HL-60 (cell line): ENCODE measurements around the gene PRKD2.
"Not testable (repeated sequence)": the region's sequence is repeated elsewhere in the genome, so short reads cannot be mapped to it uniquely, and the experiment has no call there.

Experiments
- DNase-seq, 2 experiments: peaks; one replicate each; pipeline ENCODE4 v3.0.0-alpha.2; 2010 to 2020; ENCODE audit warnings: low read depth in 1 of 2, low spot score in 1 of 2
- H3K27ac ChIP-seq: fragments of 250-450 bp; sonication (Bioruptor Pico); replicated peaks from 2 replicates; pipeline ENCODE4 v1.5.1; 2020; ENCODE audit warnings: mild to moderate bottlenecking, moderate library complexity
- H3K27me3 ChIP-seq: fragments of 250-450 bp; sonication (Bioruptor Pico); 2 replicates; pipeline ENCODE4 v1.5.1; 2021; ENCODE audit warnings: mild to moderate bottlenecking, moderate library complexity; ENCODE audit not compliant: insufficient read depth, poor library complexity, severe bottlenecking
- H3K4me3 ChIP-seq: replicated peaks from 2 replicates; pipeline ENCODE4 v1.5.1; 2011; ENCODE audit warnings: mild to moderate bottlenecking, control low read depth, low read length; ENCODE audit not compliant: insufficient read depth
- CTCF ChIP-seq: IDR thresholded peaks from one replicate; pipeline ENCODE4 v1.5.1; 2011; ENCODE audit warnings: low read length, control low read depth, inconsistent platforms; ENCODE audit not compliant: insufficient read depth
- GABPA ChIP-seq: IDR thresholded peaks from 2 replicates; pipeline ENCODE4 v1.6.1; 2012; ENCODE audit warnings: low read depth
- POLR2AphosphoS5 ChIP-seq: IDR thresholded peaks from 2 replicates; pipeline ENCODE4 v1.6.1; 2012; ENCODE audit warnings: low read depth
- REST ChIP-seq: IDR thresholded peaks from 2 replicates; pipeline ENCODE4 v1.6.1; 2012; ENCODE audit warnings: low read depth; ENCODE audit not compliant: insufficient replicate concordance
- SPI1 ChIP-seq: IDR thresholded peaks from 2 replicates; pipeline ENCODE4 v1.6.1; 2012; ENCODE audit warnings: low read depth, mild to moderate bottlenecking, borderline replicate concordance

PRKD2 gene

GRCh38 chr19:46761418-46761831, 44.5 kb upstream of the PRKD2 start:
- DNase-seq, result no peak
- H3K27me3 ChIP-seq, result no peaks in the 10 kb centered on the region
- no peak for TF ChIP-seq SPI1
- no peak for TF ChIP-seq CTCF
- TF ChIP-seq GABPA, result no peak
- TF ChIP-seq POLR2AphosphoS5, result no peak
- no peak for TF ChIP-seq REST
- H3K27ac ChIP-seq, result no peak overlapping the region
- H3K4me3 ChIP-seq, result no peak overlapping the region

GRCh38 chr19:46760897-46761296, 44.0 kb upstream of the PRKD2 start:
- DNase-seq, H3K27ac ChIP-seq, H3K4me3 ChIP-seq, H3K27me3 ChIP-seq: not testable (repeated sequence)

- no peak for DNase-seq
- Histone ChIP-seq H3K27me3 (no peaks in the 10 kb centered on the region), H3K27ac (no peak overlapping the region), H3K4me3 (no peak overlapping the region)
- TF ChIP-seq CTCF, result no peak
- no peak for TF ChIP-seq POLR2AphosphoS5
Observed at GRCh38 chr19:46760363-46760762, 43.4 kb upstream of the PRKD2 start.

- H3K4me3 ChIP-seq, result no peak overlapping the region
- no peak for DNase-seq
- no peak overlapping the region for H3K27ac ChIP-seq
- TF ChIP-seq CTCF (no peak), GABPA (no peak), SPI1 (no peak), REST (no peak), POLR2AphosphoS5 (no peak)
- H3K27me3 ChIP-seq, result no peaks in the 10 kb centered on the region
Observed at GRCh38 chr19:46759817-46760333, 43.0 kb upstream of the PRKD2 start.
